Adrenal gland (tissue), 12 donors: ENCODE measurements around the gene LRRC8B. TPM values are rescaled to one million over a fixed set of nuclear protein-coding genes. Genes with fewer than 3 reads are reported as not detected.
A peak's percentile ranks its signal among the peaks of the same experiment; 100 is the strongest.

ENCODE experiments used
- DNase-seq, 7 donors: peaks; one replicate each; pipeline ENCODE4 v3.0.0-alpha.2; 2019 to 2020
- H3K27ac ChIP-seq, 5 donors: fragments of 200-600 bp; sonication (generic) in 4 of 5; 1 replicate in 3 of 5; 2 replicates in 2 of 5; pipeline versions ENCODE4 v1.5.1 to v1.8.0; 2016 to 2020; ENCODE audit warnings: mild to moderate bottlenecking in 1 of 5
- H3K27me3 ChIP-seq: fragments of 200-600 bp; 2 replicates; pipeline ENCODE4 v1.8.0; 2021
- H3K36me3 ChIP-seq, 2 donors: fragments of 200-600 bp; replicated peaks in 1 of 2; 1 replicate in 1 of 2; 2 replicates in 1 of 2; pipeline versions ENCODE4 v1.5.1 to v1.8.0; 2018 to 2022
- H3K4me1 ChIP-seq, 2 donors: fragments of 200-600 bp; replicated peaks in 1 of 2; 1 replicate in 1 of 2; 2 replicates in 1 of 2; pipeline versions ENCODE4 v1.5.1 to v1.8.0; 2018 to 2021
- H3K4me3 ChIP-seq, 4 donors: fragments of 200-600 bp; sonication (generic) in 3 of 4; one replicate each; pipeline ENCODE4 v1.5.1; 2016 to 2018
- H3K9me3 ChIP-seq, 3 donors: fragments of 200-600 bp; sonication (generic) in 1 of 3; replicated peaks in 1 of 3; 1 replicate in 2 of 3; 2 replicates in 1 of 3; pipeline versions ENCODE4 v1.5.1 to v1.8.0; 2016 to 2021
- CTCF ChIP-seq, 6 experiments: fragments of 450-650 bp in 4 of 6; fragments of 200-600 bp in 2 of 6; sonication (generic) in 1 of 6; IDR thresholded peaks; 1 replicate in 5 of 6; 2 replicates in 1 of 6; pipeline versions ENCODE4 v1.5.1 to v1.8.0; 2016 to 2021; ENCODE audit warnings: antibody characterized with exemption in 6 of 6, mild to moderate bottlenecking in 2 of 6, moderate library complexity in 1 of 6
- POLR2A ChIP-seq, 2 donors: fragments of 450-650 bp; IDR thresholded peaks; one replicate each; pipeline ENCODE4 v1.6.1; 2017; ENCODE audit warnings: antibody characterized with exemption in 2 of 2, mild to moderate bottlenecking in 2 of 2, moderate library complexity in 1 of 2
- WGBS, 4 donors: extraction: QIAGEN DNeasy Blood & Tissue Kit in 2 of 4; methylation state at CpG; one replicate each; pipeline versions ENCODE4 v1.1.5 to v1.1.7; 2013 to 2017; 5-methylcytosine and 5-hydroxymethylcytosine counted together
- intact Hi-C, 2 donors: fragments of 100-400 bp; cut with DNase I; formaldehyde crosslinking; loops; one replicate each; pipeline versions ENCODE4 v1.14.1 to v1.15.0; 2022 to 2023
- polyA plus RNA-seq, 3 donors: library from polyadenylated mRNA; stranded (reverse); fragments of 200-250 nt in 2 of 3; fragments of 350-450 nt in 1 of 3; fragmentation: Illumina TruSeq in 1 of 3; extraction: RNeasy Lipid Tissue Mini Kit (QIAGEN cat#74804) in 1 of 3; gene quantifications; one replicate each; pipeline ENCODE4 v1.2.3, GENCODE V29; 2013 to 2014
- total RNA-seq, 9 donors: library from RNA; depleted of rRNA in 4 of 9; stranded (reverse); fragments of >200 nt in 4 of 9; fragments of 120-200 nt in 1 of 9; fragmentation: NEBNext Ultra II Directional in 1 of 9; extraction: Animal tissue kit (Norgen Biotek cat#: 25700) in 1 of 9; gene quantifications; one replicate each; pipeline versions ENCODE4 v1.1.0 to v1.2.4, GENCODE V29; 2013 to 2023
- donor health status: healthy with polysubstance abuse.
- donor health status: Bipolar disorder and iron deficiency.
- donor health status: DM: yes; HTN: yes; CAD: no.
- donor health status: DM: no; HTN: no; CAD: no.
- donor health status: DM: no; HTN: no; CAD: no.
- donor health status: DM: yes; HTN: yes; CAD: no.

The LRRC8B gene
- total and polyA plus RNA-seq, 12 donors, result 7.7 to 69.6 (median 39.1) TPM

GRCh38 chr1:89608319-89608983 lies 83.8 kb downstream of the LRRC8B start:
- TF ChIP-seq CTCF (IDR thresholded peaks at IDR 0.05), result no peak
- TF ChIP-seq POLR2A (IDR thresholded peaks at IDR 0.05), result no peak
- WGBS, 4 donors, result 58 to 62% (median 59%) methylated on average over 9 of the region's 9 CpGs
- intact Hi-C loops, result loop anchor here in 1 of 2 donors (10.0 kb wide), 2 partner anchors 94 to 156 kb away; no protein-coding TSS in a partner anchor

DNA sequence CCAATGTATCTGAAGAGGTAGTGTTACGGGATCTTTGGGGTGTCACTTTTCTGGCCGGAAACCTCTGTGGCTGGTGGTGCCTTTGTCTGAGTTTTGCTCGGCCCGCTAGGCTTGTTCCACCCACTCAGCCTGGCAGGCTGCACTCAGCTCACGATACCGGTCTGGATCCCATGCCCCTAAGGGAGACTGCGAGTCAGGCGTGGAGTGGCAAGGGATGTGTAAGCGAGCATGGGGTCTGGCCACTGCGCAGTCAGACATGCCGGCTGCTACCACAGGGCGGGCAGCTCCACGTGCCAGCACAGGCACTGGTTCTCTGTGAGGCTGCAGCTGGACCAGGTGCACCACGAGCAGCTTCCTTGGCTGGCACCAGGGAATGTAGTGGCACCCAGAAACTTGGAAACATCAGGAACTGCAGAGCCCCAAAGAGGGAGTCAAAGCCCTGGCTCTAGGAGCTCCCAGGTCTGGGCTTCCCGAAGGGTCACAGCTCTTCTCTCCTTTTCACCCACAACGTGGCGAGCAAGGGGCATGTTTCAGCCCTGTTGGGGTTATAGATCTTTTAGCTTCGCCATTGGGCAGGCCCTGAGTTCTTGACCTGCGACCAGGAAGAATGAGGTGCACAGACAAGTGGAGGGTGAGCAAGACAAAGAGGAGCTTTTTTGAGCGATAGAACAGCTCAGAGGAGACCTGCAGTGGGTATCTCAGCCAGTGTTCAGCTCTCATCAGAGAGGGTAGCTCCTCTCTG lies 84.5 kb downstream of the LRRC8B start:
- Histone ChIP-seq H3K4me1 (peaks cover 6 to 28% of the 10 kb centered on the region in 2 donors), H3K27ac (no peak overlapping the region), H3K27me3 (no peaks in the 10 kb centered on the region), H3K9me3 (no peaks in the 10 kb centered on the region), H3K4me3 (no peak overlapping the region), H3K36me3 (no peaks in the 10 kb centered on the region)
- TF ChIP-seq POLR2A (IDR thresholded peaks at IDR 0.05) (no peak), CTCF (IDR thresholded peaks at IDR 0.05) (no peak)
- no peak for DNase-seq
- 91 to 96% (median 94%) methylated on average over 5 to 20 of the region's 20 CpGs for WGBS, 4 donors
- intact Hi-C loops, result loop anchor here in 1 of 2 donors (10.0 kb wide), 2 partner anchors 94 to 156 kb away; no protein-coding TSS in a partner anchor

More at GRCh38 chr1:89608319-89608983, 83.8 kb downstream of the LRRC8B start:
- Histone ChIP-seq H3K36me3 (no peaks in the 10 kb centered on the region), H3K4me3 (no peak overlapping the region), H3K9me3 (no peaks in the 10 kb centered on the region), H3K27ac (peak overlapping the region in 4 of 5 donors; percentile 22 to 55 (median 44)), H3K4me1 (peaks cover 6 to 33% of the 10 kb centered on the region in 2 donors), H3K27me3 (no peaks in the 10 kb centered on the region)
- DNase-seq, result peak in 6 of 7 donors; percentile 42 to 75 (median 64)

DNA sequence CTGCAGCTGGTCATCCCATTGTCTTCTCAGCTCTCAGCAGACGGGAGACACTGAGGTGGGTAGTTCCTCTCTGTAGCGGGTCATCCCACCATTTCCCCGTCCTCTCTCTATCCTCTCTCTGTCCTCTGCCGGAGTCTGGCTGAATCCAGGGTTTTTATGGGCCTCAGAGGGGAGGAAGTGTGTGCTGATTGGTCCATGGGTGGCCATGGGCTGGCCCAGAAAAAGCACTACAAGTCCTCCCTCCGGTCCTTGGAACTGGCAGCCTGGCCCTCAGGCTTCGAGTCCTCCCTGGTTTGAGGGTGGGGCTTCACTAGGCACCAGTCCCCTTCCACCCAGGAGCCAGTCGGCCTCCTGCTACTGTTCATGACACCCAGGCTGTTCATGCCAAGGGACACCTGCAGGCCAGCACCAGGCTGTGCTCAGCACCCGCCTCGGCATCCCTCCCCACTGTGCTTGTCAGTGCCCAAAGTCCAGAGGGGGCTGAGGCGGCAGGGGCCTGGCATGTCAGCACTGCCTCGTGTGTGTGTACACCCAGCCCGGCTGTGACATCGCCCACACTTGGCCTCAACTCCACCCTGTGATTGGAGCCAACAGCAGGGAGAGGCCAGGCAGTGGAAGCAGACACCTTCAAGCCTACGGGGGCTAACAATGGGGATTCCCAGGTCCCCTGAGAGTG lies 85.3 kb downstream of the LRRC8B start:
- H3K27ac ChIP-seq, result no peak overlapping the region

More for the DNA sequence above, 85.3 kb downstream of the LRRC8B start:
- H3K4me1 ChIP-seq, result peaks cover 6 to 28% of the 10 kb centered on the region in 2 donors
- whole genome bisulfite sequencing, 4 donors, result 87 to 93% (median 90%) methylated on average over 5 to 14 of the region's 14 CpGs
- no peaks in the 10 kb centered on the region for H3K9me3 ChIP-seq
- H3K4me3 ChIP-seq, result no peak overlapping the region
- DNase-seq, result no peak
- H3K36me3 ChIP-seq, result no peaks in the 10 kb centered on the region
- intact Hi-C loops, result loop anchor here in 1 of 2 donors (10.0 kb wide), 2 partner anchors 95 to 155 kb away; no protein-coding TSS in a partner anchor
- no peaks in the 10 kb centered on the region for H3K27me3 ChIP-seq
- TF ChIP-seq POLR2A (IDR thresholded peaks at IDR 0.05), result no peak
- no peak for TF ChIP-seq CTCF (IDR thresholded peaks at IDR 0.05)
